AG10803 (cell line): ENCODE measurements around the gene APOC1.

ENCODE experiments used
- DNase-seq: peaks from one replicate; pipeline ENCODE4 v3.0.0; 2010; ENCODE audit warnings: low read depth
- H3K4me3 ChIP-seq: 2 replicates; pipeline ENCODE4 v1.5.1; 2011; ENCODE audit warnings: mild to moderate bottlenecking, low read length, control low read depth
- CTCF ChIP-seq: conservative IDR thresholded peaks from 2 replicates; pipeline ENCODE4 v1.5.1; 2011; ENCODE audit warnings: mild to moderate bottlenecking, low read length, control low read depth, inconsistent platforms

The APOC1 gene

GRCh38 chr19:44954278-44954648 lies 39.9 kb downstream of the APOC1 start:
- no peak for TF ChIP-seq CTCF
- H3K4me3 ChIP-seq, result peak overlapping the region; percentile 81
- DNase-seq, result no peak

DNA sequence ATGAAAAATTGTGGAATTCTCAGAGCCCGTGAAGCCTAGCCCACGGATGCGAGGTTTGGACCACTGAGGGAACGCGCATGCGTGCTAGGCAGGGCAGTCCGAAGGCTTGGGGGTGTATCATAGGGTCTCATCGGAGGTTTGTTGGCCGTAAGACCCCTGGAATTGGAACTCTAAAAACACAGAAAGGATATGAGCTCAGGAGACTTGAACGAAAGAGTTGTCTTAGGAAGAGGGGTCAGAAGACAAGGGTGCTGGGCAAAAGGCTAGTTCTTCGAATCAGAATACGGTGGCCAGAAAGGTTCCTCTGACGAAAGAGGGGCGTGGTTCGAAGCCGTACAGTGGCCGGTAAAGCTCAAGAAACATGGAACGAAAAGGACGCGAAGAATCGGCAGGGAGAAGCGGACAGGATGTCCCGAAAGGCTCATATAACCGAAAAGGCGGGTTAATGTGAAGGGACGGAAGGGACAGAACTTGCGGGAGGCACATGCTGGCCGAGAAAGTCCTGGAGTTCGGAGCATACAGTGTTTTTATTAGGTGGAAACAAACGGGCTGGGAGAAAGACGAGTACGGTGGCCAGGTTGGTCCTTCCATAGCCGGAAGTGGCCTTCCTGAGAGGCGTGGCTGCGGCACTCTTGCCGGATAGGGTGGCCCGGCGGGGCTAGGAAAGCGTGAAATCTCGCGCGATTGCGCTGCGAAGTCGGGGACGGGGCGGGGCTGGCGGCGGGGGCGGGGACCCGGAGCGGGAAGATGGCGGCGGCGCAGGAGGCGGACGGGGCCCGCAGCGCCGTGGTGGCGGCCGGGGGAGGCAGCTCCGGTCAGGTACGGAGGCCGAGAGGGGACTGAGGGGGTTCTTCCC lies 40.5 kb downstream of the APOC1 start, which contains the start of gene CLPTM1:
Gene CLPTM1 (plus strand): TSS at position 732 of the 856 bp plus-strand sequence. CDS start 16 bp downstream, at position 748.
- TF ChIP-seq CTCF, result no peak
- peak; percentile 97 for DNase-seq
- peak within 1 kb of the TSS; percentile 94 for H3K4me3 ChIP-seq

DNA sequence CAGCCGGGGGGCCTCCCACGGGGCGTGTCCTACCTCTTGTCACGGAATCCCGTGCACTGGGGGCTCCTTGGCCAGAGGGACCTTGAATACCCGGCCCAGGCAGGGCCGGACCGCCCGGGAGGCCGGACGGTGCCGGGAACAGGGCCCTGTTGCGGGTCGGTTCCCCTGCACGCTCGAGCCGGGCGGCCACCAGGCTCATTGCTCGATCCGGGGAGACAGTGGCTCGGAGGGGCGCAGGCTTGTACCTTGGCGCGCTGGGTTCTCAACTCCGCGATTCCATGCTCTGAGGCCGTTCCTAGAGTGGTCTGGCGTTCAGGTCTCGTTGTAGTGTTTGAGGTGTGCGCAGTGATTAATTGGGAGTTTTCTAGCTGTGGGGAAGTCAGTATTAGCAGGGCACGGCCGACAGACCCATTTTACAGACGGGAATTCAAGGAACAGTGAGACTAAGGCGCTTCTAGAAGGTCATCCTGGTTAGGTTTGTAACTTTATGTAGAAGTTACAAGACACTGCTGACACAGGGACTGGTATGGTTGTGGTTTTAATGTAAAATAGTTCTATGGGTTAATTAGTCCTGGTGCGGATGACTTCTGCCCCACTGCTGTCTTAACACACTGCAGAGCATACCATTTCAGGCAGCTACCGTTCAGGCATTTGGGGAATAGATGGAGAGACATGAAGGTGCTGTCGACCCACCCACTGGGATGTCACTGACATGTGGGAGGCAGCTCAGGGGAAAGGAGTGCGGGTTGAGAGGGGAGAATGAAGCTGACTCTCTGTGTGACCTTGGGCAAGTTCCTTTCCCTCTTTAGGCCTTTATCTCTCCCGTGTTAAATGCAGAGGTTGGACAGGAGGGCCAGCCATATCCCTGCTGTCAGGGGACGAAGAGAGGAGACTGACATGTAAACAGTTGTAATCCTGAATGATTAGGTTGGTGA lies 41.4 kb downstream of the APOC1 start:
- TF ChIP-seq CTCF, result no peak
- H3K4me3 ChIP-seq, result peak overlapping the region; percentile 94
- peak; percentile 8 for DNase-seq

DNA sequence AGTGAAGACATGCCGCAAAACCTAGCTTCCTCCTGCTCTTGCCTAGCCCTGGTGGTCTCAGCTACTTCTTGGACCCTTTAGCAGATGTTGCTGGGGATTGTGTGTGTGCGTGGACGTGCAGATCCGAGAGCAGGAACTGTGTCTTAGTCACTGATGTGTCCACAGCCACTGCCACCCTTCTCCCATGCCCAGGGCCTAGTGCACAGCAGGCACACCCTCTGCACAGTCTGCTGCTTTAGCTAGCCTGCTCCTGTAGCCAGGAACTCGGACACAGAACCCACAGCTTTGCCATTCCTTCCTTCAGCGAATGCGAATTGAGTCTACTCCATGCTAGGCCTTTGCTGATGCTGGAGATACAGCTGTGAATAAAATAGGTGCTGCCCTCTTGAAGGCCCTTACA lies 43.1 kb downstream of the APOC1 start:
- no peak for DNase-seq
- no peak overlapping the region for H3K4me3 ChIP-seq
- no peak for TF ChIP-seq CTCF

DNA sequence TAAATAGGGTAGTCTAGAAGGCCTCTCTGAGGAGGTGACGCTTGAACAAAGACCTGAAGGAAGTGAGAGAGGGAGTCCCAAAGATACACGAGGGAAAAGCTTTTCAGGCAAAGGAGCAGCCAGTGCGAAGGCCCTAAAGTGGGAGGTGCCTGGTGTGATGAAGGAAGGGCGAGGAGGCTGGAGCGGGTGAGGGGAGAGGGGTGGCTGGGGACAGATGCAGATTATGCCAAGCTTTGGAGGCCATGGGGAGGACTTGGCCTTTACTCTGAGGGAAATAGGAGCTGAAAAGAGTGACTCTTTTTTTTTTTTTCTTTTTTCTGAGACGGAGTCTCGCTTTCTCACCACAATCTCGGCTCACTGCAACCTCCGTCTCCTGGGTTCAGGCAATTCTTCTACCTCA lies 43.7 kb downstream of the APOC1 start:
- TF ChIP-seq CTCF, result no peak
- no peak for DNase-seq
- no peak overlapping the region for H3K4me3 ChIP-seq

- no peak for DNase-seq
- no peak for TF ChIP-seq CTCF
- no peak overlapping the region for H3K4me3 ChIP-seq
Measured at GRCh38 chr19:44959691-44960090, 45.3 kb downstream of the APOC1 start.
